HG03097 (cell line): ENCODE measurements around the gene EXOSC2.

Experiments
- ATAC-seq: cut with Tn5 transposase; IDR thresholded peaks from one replicate; pipeline ENCODE4 v1.9.1; 2021; ENCODE audit not compliant: unreplicated experiment, low FRiP score

The EXOSC2 gene, protein sequence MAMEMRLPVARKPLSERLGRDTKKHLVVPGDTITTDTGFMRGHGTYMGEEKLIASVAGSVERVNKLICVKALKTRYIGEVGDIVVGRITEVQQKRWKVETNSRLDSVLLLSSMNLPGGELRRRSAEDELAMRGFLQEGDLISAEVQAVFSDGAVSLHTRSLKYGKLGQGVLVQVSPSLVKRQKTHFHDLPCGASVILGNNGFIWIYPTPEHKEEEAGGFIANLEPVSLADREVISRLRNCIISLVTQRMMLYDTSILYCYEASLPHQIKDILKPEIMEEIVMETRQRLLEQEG

DNA sequence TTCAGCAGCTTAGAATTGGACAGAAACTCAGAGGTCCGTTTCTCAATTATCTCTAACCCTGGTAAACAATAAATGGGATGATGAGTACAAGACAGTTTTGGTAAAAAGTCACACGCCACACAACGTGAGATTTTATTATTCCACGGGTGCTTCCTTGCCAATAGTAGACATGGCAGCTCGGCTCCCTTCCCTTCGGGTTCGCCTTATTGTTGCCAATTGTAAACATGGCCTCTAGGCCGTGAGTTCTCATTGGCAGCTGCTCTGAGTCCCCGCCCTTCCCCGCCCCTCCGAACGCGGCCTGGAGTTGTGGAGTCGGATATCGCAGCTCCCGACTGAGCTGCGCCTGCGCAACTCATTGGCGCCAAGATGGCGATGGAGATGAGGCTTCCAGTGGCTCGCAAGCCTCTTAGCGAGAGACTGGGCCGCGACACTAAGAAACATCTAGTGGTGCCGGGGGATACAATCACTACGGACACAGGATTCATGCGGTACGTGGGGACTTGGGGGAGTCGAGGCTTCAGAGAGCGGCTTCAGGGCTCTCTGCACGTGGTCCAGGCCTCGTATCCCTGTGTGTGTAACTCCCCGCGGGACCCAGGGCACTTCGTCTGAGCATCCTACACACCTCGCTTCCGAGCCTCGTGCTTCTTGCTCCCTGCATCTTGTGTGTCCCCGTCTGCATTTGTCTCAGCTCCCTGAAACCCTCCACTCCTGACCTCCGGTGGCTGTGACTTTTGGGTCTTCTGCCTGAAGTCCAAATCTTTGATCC, at the start of gene EXOSC2:
EXOSC2 (plus strand) TSS at position 355 of the 766 bp plus-strand sequence; CDS start at position 367, 12 bp downstream.
- ATAC-seq: peak; percentile 90

DNA sequence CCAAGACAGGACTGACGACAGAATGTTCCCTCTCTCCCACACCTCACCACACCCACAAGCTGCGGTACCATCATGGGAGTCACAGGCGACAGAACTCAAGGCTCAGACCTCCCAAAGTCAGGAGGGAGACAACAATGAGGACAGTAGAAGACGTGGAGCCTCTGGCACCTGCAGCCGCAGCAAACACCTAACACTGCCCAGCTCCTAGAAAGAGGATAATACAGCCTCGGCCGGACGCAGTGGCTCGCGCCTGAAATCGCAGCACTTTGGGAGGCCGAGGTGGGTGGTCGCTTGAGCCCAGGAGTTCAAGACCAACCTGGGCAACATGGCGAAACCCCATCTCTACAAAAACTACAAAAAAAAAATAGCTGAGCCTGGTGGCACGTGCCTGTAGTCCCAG, 42.4 kb upstream of the EXOSC2 start:
- ATAC-seq: no peak

DNA sequence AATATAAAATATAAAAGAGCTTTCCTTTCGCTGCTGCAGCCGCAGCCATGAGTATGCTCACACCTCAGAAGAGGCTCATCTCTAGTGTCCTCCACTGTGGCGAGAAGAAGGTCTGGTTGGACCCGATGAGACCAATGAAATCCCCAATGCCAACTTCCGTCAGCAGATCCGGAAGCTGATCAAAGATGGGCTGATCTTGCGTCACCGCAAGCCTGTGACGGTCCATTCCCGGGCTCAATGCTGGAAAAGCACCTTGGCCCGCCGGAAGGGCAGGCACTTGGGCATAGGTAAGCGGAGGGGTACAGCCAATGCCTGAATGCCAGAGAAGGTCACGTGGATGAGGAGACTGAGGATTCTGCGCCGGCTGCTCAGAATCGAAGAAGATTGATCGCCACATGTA, 41.8 kb upstream of the EXOSC2 start:
- no peak for ATAC-seq

DNA sequence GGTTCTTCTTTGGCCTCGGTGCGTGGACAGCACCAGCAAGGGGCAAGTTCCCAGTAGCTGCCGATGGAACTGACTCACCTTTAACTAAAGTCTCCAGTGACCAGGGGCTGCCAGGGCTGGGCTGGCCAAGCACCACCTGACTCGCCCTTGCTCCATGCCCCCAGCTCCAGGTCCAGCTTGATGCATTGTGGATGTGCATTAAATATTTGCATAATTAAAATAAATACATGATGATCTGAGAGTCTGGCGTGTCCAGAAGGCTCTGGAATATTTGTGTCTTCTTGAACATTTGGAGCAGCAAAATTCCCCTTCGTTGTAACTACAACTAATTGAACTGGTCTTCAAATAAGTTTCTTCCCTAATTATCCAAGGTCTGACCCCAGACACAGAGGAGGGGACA, 38.7 kb upstream of the EXOSC2 start:
- ATAC-seq: no peak

DNA sequence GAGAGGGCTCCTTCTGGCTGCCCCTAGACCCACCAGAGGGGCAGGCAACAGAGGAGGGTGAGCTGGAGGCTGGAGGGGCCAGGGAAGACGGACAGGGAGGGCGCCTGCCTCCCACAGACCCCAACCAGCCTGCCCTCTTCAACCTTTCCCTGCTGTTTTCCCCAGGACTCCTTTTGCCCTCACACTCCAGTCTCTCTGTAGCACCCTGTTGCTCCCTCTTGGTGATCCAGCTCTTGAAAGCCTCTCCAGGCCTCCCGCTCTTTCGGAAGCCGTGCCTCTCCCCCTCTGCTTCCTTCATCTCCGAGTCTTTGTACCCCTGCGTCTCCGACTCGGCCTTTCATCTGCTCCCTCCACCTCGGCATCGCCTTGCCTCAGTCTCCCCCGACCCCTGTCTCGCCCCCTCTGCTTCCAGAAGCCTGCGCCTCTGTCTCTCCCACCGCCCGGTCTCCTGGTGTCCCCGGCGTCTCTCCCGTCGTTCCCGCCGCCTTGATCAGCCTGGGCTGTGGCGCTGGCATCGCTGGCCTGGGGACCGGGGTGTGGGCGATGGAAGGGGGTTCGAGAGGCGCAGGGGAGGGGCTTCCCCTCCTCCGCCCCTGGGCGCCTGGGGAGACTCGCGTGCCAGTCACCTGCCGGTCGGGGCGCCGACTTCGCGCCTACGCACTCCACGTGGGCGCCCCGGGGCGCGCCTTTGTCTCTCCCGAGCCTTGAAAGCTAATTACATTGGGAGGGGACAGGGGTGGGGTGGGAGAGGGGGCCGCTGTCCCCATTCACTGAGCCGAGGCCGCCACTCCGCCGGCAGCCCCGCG, 34.5 kb upstream of the EXOSC2 start:
- no peak for ATAC-seq

DNA sequence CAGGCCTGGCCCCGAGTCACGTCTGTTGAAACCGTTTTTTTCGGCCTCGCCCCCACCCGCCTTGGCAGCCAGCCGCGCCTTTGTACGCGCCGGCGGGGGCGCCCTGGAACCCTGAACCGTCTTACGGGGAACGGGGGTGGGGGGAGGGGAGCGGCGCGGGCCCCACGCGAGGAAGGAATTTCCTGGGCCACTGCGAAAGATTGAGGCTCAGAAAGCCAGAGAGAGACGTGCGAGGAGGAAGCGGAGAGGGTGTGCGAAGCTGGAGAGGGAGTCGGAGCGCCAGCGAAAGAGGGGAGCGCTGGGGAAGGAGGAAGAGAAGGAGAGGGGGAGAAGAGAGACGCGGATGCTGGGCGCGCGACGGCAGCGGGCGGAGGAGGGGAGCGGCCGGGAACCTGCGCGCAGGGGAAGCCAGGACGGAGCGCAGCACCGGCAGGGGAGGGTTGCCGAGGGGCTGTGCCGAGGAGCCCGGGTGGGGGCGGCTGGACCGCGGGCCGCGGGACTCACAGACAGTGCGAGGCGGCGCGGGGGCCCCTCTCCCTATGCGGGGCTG, 33.8 kb upstream of the EXOSC2 start:
- ATAC-seq: no peak

DNA sequence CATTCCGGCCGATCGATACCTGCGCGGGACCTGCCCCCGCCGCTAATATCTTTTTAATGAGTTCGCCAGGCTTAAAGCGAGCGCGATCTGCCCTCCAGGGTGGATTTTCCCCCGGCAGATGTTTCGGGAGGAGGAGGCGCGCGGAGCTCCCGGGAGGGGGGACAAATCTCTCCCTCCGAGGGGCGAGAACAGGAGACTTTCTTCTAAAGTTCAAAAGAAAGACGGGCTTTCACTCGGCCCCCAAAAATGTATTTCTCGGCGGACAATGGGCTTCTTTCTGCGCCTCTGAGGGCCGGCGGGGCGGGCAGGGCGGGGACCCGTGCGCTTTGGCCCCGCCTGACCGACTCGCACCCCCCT, 33.3 kb upstream of the EXOSC2 start:
- ATAC-seq: no peak

DNA sequence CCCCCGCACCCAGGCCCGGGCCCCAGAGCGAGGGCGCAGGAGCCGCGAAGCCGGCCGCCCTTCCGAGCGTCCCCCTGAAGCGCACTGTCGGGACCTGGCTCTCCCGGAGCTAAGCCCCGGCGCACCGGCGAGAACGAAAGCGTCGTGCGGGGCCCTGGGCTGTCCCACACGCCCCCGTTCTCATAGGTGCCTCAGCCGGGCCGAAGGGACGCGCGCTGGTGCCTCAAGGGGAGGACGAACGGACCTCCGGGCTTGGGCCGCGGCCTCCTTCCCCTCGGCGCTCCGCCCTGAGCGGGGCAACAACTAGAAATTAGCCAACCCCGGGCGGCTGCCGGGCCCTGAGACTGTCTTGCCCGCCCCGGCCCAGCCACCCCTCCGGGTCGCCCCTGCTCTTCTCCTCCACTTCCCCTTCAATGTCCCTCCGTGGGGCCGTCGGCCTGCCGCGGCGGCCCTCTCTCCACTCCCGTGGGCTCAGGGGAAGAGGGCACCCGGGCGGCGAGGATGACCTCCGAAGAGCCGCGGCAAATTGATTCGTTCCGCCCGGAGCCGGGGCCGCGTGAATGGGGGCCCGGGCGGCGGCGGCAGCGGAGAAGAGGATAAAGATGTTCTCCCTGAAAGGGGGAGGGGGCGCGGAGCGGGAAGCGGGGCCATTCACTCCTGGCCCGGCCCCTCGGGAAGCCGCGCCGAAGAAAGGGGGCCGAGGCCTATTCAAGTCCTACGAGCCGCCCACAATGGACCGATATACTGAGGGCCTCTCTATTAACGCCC, 32.7 kb upstream of the EXOSC2 start:
- no peak for ATAC-seq

DNA sequence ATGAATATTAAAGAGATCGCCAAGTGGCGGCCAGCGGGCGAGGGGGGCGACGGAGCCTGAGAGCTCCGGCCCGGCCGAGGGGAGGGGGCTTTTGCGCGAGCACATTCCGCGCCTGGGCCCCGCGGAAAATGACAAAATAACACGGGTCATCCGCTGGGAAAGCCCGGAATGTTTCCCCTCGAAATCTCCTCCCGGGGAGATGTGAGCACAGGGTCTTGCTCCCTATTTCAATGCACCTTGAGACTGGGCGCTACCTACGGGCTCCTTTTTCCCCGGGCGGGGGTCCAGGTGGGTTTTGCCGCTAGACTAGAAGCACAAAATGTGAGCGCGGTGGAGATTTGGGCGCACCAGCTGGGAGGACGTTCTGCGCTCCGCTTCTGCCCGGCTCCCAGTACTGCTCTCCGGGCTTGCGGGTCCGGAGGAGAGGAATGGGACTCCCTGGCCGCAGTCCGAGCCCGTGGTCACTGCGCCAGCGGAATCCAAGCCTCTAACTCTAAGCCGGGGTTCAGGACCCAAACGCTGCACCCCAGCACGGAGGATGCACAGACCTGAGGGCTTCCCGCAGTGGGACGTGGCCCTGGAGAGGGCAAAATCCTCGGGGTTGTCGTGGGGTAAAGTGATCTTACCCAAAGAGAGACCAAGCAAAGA, 32.0 kb upstream of the EXOSC2 start:
- no peak for ATAC-seq

DNA sequence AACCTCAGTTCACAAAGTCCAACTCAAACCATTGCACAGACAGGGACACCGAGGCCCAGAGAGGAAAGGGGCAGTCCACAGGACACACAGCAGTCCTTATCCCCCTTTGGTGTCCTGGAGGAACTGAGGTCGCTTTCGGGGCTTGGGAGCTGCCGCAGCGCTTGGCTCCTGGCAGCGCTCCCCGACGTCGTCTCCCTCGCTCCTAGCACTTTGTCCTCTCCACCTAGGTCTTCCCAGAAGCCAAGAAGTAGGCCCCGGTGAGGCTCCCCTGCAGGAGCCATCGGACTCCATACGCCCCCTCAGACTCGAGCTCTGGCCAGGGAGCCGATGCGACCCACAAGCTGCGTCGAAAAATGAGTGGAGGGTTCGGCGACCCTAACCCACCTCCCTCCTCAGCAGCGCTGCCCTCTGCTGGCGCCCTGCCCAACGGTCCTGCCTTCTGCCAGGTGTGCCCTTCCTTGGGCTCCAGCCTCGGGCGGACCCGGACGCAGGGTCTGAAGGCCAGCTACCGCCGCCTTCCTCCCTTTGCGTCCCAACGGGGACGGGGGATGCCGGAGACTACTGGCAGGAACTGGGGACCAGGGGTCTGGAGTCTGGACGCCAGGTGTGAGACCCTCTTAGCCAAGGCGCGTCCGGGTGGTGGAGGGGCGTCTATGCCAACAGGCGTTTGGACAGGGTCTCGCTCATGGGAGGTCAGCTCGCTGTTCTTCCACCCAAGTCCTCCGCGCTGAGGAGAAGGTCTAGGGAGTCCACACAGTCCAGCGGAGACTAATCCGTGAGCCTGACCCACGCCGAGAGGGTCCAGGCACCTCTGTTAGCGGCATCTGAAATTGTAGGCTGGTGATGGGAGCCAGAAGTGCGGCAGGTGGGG, 31.2 kb upstream of the EXOSC2 start:
- ATAC-seq: no peak

DNA sequence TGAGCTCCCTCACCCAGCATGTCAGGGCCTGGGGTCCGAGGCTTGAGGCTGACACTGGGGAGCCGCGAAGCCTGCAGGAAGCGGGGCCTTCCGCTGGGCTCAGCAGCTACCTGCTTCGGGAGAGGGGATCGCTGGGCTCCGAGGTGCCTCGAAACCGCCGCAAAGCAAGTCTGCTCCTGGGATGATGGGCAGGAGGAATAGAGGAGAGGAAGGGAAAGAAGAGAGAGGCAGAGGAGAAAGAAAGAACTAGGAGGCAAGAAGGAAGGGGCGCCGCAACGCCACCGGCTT, 30.7 kb upstream of the EXOSC2 start:
- no peak for ATAC-seq

DNA sequence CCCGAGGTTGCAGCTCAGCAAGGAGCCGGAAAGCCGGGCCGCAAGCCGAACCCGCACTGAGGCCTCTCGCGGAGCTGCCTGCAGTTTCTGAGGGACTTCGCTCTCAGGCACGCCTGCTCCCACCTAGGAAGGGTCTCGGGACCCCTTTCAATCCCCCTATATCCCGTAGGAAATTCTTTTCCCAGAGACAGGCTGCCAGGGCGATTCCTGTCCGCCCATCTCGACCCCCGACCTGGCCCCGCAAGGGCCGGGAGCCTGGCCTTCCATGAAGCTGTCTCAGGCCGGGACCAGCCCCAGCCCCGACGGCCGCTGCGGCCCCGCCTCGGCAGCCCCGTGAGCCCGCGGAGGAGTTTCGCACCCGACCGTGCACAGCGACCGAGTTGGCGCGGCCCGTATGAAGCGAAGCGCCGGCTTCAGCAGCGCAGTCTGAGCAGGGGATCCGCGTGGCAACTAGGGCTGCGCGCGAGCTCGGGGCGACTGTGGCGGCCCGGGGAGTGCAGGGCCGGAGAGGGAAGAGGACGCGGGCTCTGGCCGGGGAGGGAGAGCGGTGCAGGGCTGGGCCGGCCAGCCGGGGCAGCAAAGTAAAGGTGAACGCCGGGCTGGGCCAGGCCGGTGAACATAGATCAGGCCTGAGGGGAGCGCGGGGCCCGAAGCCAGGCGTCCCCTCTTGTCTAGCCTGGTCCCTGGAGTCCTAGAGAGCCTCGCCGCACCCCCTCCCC, 30.2 kb upstream of the EXOSC2 start:
- no peak for ATAC-seq

DNA sequence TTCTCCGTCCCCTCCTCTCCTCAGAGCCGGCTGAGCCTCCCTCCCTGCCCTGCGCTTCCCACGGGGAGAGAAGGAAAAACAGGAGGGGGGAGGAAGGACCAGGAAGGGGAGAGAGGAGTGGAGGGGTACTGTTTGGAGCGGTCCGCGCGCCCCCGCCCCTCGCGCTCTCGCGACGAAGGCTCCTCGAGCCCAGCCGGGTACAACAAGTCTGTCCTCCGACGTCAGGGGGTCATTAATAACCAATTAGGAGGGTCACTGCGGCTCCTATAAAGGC, 29.7 kb upstream of the EXOSC2 start:
- ATAC-seq: no peak

DNA sequence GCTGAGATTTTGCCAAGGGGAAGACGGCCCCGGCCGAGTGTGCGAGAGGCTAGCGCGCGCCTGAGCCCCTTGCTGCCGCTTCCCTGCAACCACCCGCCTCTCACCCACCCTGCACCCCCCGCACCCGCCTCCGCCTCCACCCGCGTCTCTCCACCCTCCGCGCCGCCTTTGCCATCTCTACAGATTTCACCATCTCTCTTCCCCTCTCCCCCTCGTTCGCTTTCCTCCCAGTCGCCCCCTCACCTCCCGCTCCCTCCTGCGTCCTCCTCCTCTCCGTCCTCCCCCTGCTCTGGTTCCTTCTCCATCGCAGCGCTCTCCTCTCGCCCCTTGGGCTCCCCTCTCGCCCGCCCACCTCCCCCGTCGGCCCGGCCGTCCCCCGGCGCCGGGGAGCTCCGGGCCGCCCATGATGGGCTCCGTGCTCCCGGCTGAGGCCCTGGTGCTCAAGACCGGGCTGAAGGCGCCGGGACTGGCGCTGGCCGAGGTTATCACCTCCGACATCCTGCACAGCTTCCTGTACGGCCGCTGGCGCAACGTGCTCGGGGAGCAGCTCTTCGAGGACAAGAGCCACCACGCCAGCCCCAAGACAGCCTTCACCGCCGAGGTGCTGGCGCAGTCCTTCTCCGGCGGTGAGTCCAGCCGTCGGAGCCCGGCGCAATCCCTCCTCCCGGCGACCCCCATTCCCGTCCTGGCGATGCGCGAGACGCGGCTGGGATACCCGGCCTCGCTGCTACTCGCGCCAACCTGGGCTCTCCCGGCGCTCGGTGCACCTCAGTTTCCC, 29.1 kb upstream of the EXOSC2 start, which contains the start of gene PRDM12:
PRDM12 (plus strand) TSS at position 344 of the 778 bp plus-strand sequence; CDS start at position 404, 60 bp downstream.
- no peak for ATAC-seq

DNA sequence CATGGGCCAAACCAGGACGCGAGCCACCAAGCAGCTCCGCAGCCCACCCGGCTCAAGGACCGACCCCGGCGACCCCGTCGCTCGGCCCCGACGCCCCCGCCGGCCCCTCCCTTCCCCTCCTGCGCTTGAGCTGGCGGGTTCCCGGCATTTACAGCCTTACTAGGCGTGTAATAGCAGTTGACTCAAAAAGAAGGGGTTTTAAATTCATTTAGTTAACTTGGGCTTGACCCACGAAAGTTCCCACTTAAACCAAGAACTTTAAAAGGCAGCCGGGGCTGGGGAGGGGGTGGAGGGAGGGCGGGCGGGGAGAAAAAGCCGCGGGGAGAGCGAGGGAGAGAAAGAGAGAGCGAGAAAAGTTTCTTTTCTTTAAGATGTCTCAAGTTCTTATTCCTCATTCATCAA, 28.6 kb upstream of the EXOSC2 start:
- no peak for ATAC-seq

DNA sequence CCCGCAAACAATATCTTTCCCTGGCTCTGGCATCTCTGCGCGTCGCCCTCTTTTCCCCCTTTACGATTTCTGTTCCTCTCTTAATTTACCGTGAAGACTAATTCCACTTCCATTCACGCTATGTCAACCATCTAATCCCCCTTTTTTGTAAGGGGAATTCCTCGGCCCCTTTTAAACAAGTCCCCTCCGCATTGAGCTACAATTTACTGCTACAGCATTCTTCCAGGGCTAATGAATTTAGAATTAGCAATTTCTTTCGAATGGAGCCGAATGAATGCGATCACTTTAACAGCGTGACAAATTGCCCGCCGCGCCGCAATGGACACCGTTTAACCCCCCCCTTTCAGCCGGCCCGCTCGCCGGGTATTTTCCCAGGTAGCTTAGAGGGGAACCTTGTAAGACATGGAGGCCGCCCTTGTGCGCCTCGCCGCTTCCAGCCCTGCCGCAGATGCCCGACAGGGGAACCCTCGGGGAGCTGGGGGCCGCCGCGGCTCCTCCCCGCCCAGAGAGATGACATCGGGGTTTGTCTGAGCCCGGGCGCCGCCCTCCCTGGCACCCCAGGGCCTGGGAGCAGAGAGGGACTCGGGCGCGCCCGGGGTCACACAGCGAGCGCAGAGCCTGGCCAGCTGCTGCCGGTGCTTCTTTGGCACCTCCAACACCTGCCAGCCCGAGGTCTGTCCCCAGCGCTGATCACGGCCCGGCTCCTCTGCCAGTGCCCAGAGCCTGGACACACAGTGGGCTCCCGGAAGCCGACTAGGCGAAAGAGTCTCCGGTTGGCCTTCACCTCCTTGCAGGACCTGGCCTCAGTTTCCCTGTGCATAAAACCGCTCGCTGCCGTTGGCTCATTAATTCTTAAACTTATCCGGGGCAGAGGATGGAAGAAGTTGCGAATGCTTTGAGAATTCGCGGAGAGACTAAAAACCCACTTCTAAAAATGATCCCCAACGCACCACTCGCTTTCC, 27.9 kb upstream of the EXOSC2 start:
- no peak for ATAC-seq
